OCI-LY3 (cell line): ENCODE results near the gene POU2AF1.

Experiments used
- CTCF ChIP-seq: fragments of 200-600, 300-600 bp; sonication (generic); IDR thresholded peaks from 2 replicates; pipeline ENCODE4 v1.5.1; 2014; ENCODE audit warnings: antibody characterized with exemption, low read length, low read depth
- EZH2phosphoT487 ChIP-seq: fragments of 200-600 bp; shearing (Covaris generic); IDR thresholded peaks from 2 replicates; pipeline ENCODE4 v1.6.1; 2018; ENCODE audit warnings: antibody characterized with exemption, mixed run types, low read depth

GRCh38 chr11:111376181-111376871, 2.7 kb downstream of the POU2AF1 start:
- TF ChIP-seq CTCF = no peak
- TF ChIP-seq EZH2phosphoT487 = no peak
